Choroid plexus epithelial cell (primary cell): ENCODE results near the gene CFAP45.

ENCODE experiments used
- DNase-seq: peaks from one replicate; pipeline ENCODE4 v3.0.0-alpha.2; 2010; ENCODE audit warnings: low read depth
- H3K4me3 ChIP-seq: 2 replicates; pipeline ENCODE4 v1.5.1; 2011; ENCODE audit warnings: low read depth, mild to moderate bottlenecking, control low read depth, low read length, moderate library complexity
- TF ChIP-seq, protein P1 (sequence below): conservative IDR thresholded peaks from 2 replicates; pipeline ENCODE4 v1.5.1; 2011; ENCODE audit warnings: low read depth, mild to moderate bottlenecking, control low read depth, inconsistent platforms, low read length, moderate library complexity

CFAP45 gene

DNA sequence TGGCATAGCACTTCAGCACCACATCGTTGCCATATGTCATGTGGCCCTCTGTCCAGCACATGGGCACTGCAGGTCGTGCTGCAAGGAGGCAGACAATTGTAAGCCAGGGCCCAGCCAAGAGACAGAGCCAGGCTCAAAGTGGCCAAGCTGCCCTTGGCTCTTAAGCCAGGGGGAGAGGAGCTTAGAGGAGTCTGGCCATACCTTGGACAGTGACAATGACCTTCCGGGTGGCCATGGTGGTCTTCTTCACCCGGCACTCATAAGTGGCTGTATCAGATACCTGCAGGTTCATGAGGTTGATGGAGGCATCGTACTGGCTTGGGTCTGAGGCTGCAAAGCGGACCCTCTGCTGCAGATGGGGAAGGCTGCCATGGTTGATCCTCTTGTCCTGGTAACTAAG, 42.1 kb downstream of the CFAP45 start:
- TF ChIP-seq, protein P1, sequence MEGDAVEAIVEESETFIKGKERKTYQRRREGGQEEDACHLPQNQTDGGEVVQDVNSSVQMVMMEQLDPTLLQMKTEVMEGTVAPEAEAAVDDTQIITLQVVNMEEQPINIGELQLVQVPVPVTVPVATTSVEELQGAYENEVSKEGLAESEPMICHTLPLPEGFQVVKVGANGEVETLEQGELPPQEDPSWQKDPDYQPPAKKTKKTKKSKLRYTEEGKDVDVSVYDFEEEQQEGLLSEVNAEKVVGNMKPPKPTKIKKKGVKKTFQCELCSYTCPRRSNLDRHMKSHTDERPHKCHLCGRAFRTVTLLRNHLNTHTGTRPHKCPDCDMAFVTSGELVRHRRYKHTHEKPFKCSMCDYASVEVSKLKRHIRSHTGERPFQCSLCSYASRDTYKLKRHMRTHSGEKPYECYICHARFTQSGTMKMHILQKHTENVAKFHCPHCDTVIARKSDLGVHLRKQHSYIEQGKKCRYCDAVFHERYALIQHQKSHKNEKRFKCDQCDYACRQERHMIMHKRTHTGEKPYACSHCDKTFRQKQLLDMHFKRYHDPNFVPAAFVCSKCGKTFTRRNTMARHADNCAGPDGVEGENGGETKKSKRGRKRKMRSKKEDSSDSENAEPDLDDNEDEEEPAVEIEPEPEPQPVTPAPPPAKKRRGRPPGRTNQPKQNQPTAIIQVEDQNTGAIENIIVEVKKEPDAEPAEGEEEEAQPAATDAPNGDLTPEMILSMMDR, result no peak
- H3K4me3 ChIP-seq, result no peak overlapping the region
- no peak for DNase-seq

DNA sequence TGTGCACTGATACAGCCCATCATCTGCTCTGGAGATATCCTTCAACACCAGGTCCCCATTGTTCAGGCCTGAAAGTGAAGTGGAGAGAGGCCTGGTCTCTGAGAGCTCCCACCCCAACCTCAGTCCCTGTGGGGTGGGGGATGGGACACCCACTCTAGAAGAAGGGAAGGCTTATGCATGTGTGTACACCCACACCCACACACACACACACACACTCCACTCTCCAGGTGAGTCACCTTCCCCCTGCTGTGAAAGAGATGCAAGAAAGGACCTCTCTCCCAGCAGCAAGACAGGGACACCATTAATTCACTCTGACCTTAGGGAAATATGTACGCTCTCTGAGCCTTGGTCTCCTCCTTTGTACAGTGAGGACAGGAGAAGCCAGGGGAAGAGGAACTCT, 43.4 kb downstream of the CFAP45 start:
- H3K4me3 ChIP-seq, result no peak overlapping the region
- DNase-seq, result peak; percentile 42
- TF ChIP-seq, protein P1, result no peak

DNA sequence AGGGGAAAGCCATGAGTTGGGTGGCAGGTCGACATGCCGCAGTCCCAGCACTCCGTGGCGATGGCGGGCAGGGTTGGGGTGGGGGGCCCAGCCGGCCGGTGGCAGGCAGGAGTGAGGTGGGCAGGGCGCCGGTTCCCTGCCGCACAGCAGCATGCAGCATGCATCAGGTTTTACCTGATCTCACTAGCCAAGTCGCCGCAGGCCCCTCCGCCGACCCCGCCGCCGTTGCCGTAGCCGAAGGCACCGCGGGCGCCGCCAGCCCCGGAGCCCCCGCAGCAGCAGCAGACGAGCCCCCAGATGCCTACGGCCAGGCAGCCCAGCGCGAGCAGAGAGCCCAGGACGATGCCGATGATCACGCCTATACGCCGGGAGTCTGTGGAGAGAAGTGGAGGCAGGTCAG, 44.3 kb downstream of the CFAP45 start:
- no peak for DNase-seq
- TF ChIP-seq, protein P1, result no peak
- peak overlapping the region; percentile 17 for H3K4me3 ChIP-seq

DNA sequence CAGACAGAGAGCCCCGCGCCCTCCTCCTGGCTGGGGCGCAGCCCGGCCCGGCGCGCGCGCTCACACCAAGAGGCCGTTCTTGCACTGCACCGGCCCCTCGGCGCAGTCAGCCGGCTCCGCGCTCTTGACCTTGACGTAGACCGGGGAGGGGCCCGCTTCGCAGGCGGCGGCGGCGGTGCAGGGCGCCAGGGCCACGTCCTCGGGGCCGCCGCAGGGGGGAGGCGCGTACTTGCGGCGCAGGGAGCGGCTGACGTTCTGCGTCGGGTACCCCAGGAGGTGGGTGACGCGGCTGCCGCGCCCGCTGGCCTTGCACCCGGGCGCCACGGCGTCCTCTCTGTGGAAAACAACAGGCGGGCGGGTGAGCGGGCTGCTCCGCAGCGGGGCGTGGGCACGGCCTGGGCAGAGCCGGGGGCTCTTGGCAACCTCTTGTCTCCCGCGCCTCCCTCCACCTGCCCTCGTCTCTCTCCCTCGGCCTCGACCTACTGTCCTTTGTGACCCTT, 45.2 kb downstream of the CFAP45 start:
- peak; percentile 88 for DNase-seq
- peak overlapping the region; percentile 71 for H3K4me3 ChIP-seq
- TF ChIP-seq, protein P1, result no peak

DNA sequence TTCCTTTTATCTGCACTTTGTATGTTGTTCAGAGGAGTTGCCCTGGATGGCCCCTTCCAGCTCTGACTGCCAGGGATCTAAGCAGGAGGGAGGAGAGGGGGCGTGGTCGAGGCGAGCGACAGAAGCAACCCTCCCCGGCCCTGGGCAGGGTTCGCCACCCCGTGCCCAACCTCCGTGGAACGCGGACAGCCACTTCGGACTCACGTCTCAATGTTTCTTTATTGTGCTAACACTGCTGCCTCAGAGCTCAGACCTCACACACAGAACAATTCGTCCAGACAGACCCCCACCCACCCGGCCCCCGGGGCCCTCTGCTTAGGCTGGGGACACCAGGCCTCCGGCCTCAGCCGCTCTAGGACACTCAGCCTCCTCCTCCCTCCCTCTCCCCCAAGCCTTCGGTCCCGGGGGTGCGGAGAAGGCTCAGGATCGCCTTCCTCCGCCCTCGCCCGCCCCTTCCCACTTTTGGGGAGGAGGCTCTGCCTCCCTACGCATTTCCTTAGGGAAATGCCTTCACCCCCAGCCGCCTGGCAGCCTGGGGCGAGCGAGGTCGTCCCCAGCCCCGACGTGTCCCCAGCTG, 45.8 kb downstream of the CFAP45 start:
- peak; percentile 50 for DNase-seq
- peak overlapping the region; percentile 71 for H3K4me3 ChIP-seq
- TF ChIP-seq, protein P1, result no peak

DNA sequence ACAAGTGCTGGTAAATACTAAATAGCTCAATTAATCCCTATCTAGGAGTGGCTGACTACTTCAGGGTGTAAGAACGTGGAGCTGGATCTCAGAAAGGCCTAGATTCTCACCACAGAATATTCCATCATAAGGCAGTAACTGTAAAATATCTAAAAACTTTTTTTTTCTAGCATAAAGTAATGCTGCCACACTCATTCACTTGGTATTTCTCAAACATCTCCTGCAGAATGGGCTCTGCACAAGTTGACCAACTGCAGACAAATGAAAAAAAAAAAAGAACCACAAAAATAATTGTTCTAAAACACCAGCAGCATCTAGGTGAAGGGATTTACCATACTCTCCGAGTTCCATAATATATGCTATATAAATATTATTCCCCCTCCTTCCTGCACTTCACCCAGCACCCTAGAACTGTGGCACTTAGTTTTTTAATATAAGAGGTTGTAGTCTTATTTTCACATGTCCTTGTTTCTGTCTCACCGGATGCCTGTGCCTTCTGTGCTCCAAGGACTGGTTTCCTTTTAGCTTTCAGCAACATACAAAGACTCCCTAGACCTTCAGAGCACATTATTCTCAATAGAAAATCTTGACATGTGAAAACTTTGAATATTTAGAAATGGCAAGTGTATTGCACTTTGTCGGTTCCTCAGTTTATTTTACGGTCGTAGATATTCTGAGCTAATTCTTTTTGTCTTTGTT, 46.4 kb downstream of the CFAP45 start:
- TF ChIP-seq, protein P1, result no peak
- DNase-seq, result peak; percentile 45
- peak overlapping the region; percentile 71 for H3K4me3 ChIP-seq

DNA sequence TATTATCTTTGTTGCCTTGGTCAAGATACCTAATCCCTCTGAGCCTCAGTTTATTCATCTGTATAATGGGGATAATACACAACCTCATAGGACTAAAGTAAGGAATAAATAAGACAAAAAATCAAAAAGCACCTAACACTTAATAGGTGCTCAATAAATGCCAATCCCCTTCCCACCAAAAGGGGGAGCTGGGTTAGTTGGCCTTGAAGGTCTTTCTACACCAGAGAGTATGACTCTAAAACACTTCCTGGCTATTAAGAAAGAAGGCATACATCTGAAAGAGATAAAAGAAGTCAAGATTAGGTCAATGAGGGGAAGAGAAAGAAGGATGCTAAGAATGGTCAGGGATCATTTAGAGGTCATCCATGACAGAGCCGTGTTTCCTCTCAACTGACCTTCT, 48.6 kb downstream of the CFAP45 start:
- no peak overlapping the region for H3K4me3 ChIP-seq
- TF ChIP-seq, protein P1, result peak; percentile 36
- DNase-seq, result no peak
